ENCODE measurements around the gene DNAH2. TPM values are rescaled to one million over a fixed set of nuclear protein-coding genes. Genes with fewer than 3 reads are reported as not detected.

Gene DNAH2
- total and polyA plus RNA-seq, 2 of the 4 experiments (the other 2 are of a cell fraction): under 0.01 to 0.02 TPM

GRCh38 chr17:7836596-7837407, 119.3 kb downstream of the DNAH2 start (continued):
- TF ChIP-seq RCOR1 (IDR thresholded peaks at IDR 0.05; ENCODE audit: insufficient replicate concordance, low read length): peak; percentile 53
- TF ChIP-seq FOS (IDR thresholded peaks at IDR 0.05; ENCODE audit: low read depth, low read length): peak; percentile 34; the same call in 1 of the 2 replicates
- no peak; the same call in 1 of the 2 replicates for TF ChIP-seq POLR2A (IDR thresholded peaks at IDR 0.05; ENCODE audit: low read depth, low read length)

DNA sequence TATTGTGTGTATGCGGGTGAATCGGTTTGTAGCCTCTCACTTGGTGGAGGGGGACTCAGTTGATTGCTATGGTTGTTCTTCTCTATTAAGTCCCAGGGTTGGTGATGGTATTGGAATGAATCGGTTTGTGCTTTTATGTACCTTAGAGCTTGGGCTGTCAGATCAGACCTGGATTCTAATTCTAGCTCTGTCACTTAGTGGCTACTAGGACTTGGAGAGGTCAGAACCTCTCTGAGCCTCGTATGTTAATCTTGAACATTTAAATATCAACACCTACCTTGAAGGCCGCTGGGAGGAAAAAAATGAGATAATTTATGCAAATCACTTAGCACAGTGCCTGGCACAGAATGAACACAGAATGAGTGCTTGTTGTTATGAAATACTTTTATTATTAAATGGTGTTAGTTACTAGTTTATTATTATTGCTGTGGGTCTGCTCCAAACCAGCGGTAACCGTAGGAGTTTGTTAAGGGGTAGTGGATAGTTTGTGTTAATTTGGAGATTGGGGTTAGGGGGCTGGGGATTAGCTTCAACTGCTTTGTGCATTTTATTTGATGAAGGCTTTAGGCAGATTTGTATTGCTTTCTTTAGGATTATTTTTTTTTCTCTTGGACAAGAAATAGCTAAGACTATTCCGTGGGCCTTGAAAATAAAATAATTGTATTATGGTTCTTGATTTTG, 120.0 kb downstream of the DNAH2 start:
- H3K27me3 ChIP-seq (ENCODE audit: control insufficient read depth, insufficient read depth, low read length): no peaks in the 10 kb centered on the region
- peak overlapping the region; percentile 76 for H3K9ac ChIP-seq (ENCODE audit: low read depth, low read length)
- peak overlapping the region; percentile 41 for H4K91ac ChIP-seq (ENCODE audit: insufficient read depth, low read depth, low read length)
- peak overlapping the region; percentile 98 for H2AFZ ChIP-seq (replicated peaks; ENCODE audit: low read length, poor library complexity)
- H2BK120ac ChIP-seq (ENCODE audit: low read depth, low read length): peak overlapping the region; percentile 74
- H3K9me1 ChIP-seq (ENCODE audit: insufficient read depth, low read length): peaks cover 9% of the 10 kb centered on the region; the same call in 1 of the 2 replicates
- peaks cover 19 to 59% of the 10 kb centered on the region in 2 experiments for H3K79me1 ChIP-seq (ENCODE audit: low read depth in 1 of 2, low read length in 2 of 2)
- BruUV-seq (replicated peaks): no TSS peak
- peak overlapping the region; percentile 95; the same call in 2 of the 3 replicates for H2BK15ac ChIP-seq (ENCODE audit: low read depth, low read length)
- whole genome bisulfite sequencing, 2 experiments (ENCODE audit: extremely low coverage in 2 of 2, insufficient read length in 1 of 2): no CpG with 5 or more reads among the region's 8 CpGs
- peak overlapping the region; percentile 83 for H3K14ac ChIP-seq (replicated peaks; ENCODE audit: low read depth, low read length)
- TF ChIP-seq FOS (IDR thresholded peaks at IDR 0.05; ENCODE audit: low read depth, low read length) (no peak), ELK1 (IDR thresholded peaks at IDR 0.05; ENCODE audit: borderline replicate concordance, low read depth, low read length) (no peak), NFE2L2 (IDR thresholded peaks at IDR 0.05; ENCODE audit: low read depth, low read length) (no peak), CEBPB (IDR thresholded peaks at IDR 0.05; ENCODE audit: low read depth, low read length) (no peak)
- peak overlapping the region; percentile 9 to 47; a peak in 3 of 4 replicates for H4K8ac ChIP-seq (ENCODE audit: low read depth in 2 of 2, low read length in 2 of 2)
- ATAC-seq (ENCODE audit: low read depth): no peak
- no peaks in the 10 kb centered on the region for H3K9me3 ChIP-seq (ENCODE audit: control insufficient read depth, insufficient read depth, low read length)
- H3K4ac ChIP-seq (ENCODE audit: low read depth, low read length): peak overlapping the region; percentile 75
- no peak overlapping the region for H4K5ac ChIP-seq (ENCODE audit: low read depth, low read length)
- H3K4me1 ChIP-seq (ENCODE audit: control insufficient read depth, insufficient read depth, low read length): peaks cover 20% of the 10 kb centered on the region
- peaks cover 45% of the 10 kb centered on the region for H4K20me1 ChIP-seq (ENCODE audit: insufficient read depth, low read length)
- peaks cover 8% of the 10 kb centered on the region; the same call in 1 of the 2 replicates for H3K36me3 ChIP-seq (ENCODE audit: control insufficient read depth, insufficient read depth, low read length)
- H3K27ac ChIP-seq (ENCODE audit: insufficient read depth, low read length): peak overlapping the region; percentile 89
- peak overlapping the region; percentile 98 for H2AK9ac ChIP-seq (replicated peaks; ENCODE audit: low read depth, low read length, poor library complexity)
- peak overlapping the region; percentile 84 for H2BK20ac ChIP-seq (ENCODE audit: low read depth, low read length)
- no peak for DNase-seq
- peak overlapping the region; percentile 64 for H3K4me3 ChIP-seq (ENCODE audit: insufficient read depth, low read depth, low read length)
- dilution Hi-C loops (cut with HindIII; ENCODE audit: low sequenced_read_pairs, unreplicated experiment) (no loop called here), intact Hi-C loops (cut with micrococcal nuclease) (loop anchor here (5.0 kb wide), 1 partner anchor 485 kb away; the partner anchor contains the start of gene KCTD11), in situ Hi-C loops (cut with MboI; ENCODE audit: low sequenced_read_pairs) (no loop called here)
- H3K18ac ChIP-seq (ENCODE audit: low read depth, low read length): no peak overlapping the region; the same call in 1 of the 2 replicates
- peak overlapping the region; percentile 73; the same call in 1 of the 2 replicates for H2AK5ac ChIP-seq (ENCODE audit: low read depth, low read length)
- POLR2A ChIA-PET (ENCODE audit: unreplicated experiment): interaction anchor here (0.6 to 1.0 kb wide), 3 partner anchors 19 to 75 kb away, joined by 3 to 6 read pairs (median 4); partner anchors contain the start of gene NAA38
- peak overlapping the region; percentile 64 for H3K4me2 ChIP-seq (ENCODE audit: low read depth, low read length)
- CTCF ChIA-PET: interaction anchor here (3.4 kb wide), 1 partner anchor 20 kb away, joined by 10 read pairs; the partner anchor contains the start of gene NAA38
- peak overlapping the region; percentile 92 for H2BK5ac ChIP-seq (ENCODE audit: low read depth, low read length, poor library complexity, severe bottlenecking)
- peak overlapping the region; percentile 87 for H3K23ac ChIP-seq (ENCODE audit: low read depth, low read length)
- peak overlapping the region; percentile 46; the same call in 1 of the 2 replicates for H3K56ac ChIP-seq (ENCODE audit: extremely low read depth, insufficient read depth, low read length)
